DMS53 (cell line): Measurements from ENCODE around the gene ASB4.
A peak's percentile ranks its signal among the peaks of the same experiment; 100 is the strongest.
"Not testable (repeated sequence)": the region's sequence is repeated elsewhere in the genome, so short reads cannot be mapped to it uniquely, and the experiment has no call there.

Experiments
- DNase-seq: peaks from one replicate; lab custom pipeline; 2025; lab: John Stamatoyannopoulos, UW

ASB4 gene

DNA sequence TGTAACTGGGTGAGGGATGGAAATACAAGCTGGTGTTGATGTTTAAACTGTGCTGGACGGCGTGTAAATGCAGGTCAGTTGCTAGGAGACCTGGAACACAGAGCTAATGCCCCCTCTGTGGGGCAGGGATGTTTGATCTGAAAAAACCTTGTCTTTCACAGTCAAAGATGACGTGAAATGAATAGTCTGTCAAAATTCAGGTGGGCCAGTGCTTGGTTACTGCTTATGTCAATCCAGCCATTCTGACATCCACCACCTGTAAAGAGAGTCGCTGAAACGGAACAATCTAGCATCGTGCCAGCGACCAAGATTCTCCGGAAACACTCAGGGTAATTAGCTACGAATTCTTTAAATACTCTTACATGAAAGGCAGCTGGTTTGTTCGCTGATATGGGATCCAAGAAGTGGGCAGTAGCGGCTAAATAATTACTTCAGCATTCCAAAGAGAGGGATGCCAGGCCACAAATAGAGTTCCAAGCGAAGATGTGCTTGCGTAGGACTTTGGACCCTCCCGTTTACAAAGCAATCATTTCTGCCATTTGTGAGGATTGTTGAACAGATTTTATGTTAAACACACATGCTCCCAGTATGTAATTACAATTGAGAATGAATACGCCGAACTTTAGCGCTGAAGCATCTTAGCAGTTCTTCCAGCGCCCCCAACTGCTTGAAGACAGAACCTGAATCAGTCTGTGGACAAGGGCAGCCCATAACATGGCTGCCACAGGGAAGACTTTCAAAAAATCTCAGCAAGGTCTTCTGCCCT, 7.3 kb upstream of the ASB4 start:
- peak; percentile 78 for DNase-seq

DNA sequence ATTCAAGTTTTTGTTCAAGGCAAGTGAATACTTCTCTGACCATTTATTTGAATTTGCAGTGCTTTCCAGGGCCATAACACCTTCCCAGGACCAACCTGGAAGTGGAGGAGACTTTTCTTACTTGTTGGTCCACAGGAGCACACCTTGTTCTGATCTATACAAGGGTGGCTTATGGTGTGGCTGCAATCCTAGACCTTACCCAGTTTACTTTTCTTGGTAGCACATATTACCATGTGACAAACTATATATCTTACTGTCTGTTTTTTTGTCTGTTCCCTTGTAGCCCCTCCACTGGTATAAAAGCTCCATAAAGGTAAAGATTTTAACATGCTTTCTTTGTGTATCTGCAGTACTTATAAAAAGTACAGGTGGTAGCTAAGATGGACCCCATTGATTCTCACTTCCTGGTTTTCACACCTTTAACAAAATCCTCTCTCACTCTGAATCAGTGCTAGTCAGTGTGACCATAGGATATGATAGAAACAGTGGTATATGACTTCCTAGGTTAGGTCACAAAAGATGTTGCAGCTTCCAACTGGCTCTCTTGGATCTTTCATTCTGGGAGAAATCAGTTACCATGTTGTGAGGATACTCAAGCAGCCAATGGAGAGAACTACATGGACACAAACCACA, 5.6 kb upstream of the ASB4 start:
- no peak for DNase-seq

DNA sequence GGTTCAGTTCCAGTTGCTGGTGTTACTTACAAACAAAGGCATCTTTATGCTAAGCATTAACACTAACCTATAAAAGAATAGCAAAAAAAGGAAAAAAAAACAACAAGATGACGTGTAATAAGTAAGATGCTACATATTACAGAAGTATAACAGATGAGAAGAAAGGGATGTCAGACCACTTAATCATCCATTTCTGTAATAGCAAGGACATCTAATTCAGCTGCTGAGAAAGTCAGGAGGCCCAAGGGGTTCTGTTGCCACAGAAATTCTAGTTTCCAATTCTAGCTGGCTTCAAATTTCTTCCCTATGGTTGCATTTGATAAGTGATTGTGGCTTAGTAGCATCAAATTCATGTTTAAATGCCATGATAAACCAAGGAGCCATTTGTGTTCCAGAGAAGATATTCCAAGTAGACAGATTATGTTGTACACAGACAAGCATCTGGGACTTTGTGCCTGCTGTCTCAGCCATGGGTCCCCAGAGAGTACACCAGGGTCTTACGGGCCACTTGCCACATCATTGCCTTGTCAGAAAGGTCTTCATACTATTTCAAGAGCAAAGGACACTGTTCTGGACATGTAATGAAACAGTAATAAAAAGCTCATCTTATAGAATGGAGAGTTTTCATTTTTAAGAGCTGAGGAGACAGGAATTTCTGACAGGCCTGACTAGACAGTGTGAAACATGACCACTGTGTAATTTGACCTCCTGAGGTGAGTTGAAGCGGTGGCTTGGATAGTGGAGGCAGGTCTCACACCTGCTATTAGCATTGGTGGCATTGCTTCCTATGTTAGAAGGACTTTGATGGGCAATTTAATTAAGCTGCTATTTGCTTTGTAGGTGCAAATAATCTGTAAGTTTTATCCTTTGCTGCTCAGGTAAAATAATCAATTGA, 4.2 kb upstream of the ASB4 start:
- DNase-seq, result peak; percentile 12

DNA sequence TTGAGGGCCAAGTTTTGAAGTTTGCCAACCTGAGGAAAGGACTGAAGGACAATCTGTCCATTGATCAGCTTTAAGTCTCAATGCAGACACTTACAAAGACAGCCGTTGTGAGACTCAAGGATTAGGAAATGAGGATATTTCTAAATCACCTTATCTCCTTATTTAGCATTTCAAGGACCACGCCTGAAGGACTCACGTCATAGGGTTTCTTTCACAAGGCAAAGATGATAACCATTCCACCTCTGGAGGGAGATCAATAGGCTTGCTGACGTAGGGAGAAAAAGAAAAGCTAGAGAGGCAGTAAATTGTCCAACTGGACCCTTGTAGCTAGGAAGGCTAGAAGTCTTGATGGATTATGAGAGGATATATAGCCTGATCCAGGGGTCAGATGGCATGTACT, 3.3 kb upstream of the ASB4 start:
- DNase-seq, result no peak

DNA sequence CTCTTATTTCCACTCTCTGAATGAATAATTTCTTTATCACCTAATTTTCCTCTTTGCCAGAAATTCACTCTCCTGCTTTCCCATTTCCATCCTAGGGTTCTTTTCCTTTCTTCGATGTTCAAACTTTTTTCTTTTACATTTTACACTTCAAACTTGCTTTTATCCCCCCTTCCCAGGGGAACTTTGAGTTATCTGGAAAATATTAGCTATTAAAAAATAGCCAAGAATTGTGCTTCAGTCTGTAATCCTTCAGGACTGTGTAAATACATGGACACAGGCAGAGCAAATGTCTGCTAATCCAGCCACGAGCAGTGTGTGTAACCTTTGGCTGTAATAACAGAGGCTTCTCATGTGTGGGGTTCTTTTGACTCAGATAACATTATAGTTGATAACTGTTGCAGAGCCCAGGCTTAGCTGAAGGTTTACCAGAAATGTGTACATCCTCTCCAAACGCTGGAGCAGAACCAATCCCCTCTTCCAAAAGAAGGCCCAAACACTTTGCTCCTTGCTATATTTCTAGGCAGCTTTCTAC, 4.6 kb downstream of the ASB4 start:
- DNase-seq, result no peak

DNA sequence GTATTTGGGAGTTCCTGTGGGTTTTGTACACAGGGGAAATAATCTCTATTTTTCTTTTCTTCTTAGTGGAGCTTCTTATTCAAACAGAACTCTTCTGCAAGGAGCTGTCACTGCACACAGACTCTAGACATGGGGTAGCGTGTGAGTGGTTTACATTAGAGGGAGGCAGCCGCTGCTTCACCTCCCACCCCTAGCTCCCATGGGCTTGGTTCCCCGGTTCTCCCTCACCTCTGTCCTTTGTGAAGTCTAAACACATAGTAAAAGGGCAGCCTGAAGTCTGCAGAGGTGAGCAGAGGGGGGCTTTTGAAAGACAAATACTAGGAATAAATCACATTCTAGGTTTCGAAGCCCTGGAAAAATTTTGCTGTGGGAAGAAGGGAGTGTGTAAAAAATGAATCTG, 5.5 kb downstream of the ASB4 start:
- no peak for DNase-seq

DNA sequence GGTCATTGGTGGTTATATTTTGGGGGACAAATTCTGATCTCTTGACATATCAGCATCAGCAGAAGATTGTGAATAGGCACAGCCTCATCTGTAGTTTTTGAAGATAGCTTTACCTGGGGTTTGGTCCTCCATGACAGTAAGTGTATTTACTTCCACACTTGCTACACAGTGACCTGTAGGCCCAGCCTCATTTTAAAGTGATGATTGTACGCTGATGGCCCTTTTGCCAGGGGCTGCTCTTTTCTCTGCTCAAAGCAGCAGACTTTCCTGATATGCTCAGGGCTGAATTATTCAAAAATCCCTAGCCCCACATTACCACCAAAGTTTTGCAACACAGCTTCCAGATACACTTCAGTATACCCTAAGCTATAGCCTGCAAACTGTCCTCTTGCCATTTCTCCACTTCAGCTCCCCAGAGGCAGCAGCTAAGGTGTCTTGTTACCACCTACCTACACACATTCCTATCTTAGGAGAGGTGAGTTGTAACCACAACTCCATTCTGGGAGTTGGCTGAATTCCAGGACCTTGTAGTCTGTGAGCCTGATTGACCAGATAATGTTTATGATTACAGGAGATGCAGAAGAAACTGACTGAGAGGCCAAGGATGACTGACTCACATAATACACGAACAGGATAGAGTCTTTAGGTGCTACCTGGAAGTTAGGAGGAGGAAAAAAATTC, 6.0 kb downstream of the ASB4 start:
- peak; percentile 73 for DNase-seq

DNA sequence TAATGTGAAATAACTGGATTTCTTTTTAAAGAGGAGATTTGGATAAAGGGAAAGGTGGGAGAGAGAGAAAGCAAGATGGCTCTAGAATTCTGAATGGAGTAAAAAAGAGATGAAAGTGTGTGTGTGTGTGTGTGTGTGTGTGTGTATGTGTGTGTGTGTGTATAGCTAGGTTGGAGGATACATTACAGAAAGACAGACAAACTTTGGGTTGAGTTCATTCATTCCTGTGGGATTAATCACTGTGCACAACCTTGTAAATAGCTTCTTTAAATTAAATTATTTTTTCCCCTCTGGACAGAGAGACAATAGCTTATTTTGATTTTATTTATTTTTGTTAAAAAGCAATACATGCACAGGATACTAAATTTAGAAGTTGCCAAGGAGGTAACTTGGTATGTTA, 7.5 kb downstream of the ASB4 start:
- no peak for DNase-seq

DNA sequence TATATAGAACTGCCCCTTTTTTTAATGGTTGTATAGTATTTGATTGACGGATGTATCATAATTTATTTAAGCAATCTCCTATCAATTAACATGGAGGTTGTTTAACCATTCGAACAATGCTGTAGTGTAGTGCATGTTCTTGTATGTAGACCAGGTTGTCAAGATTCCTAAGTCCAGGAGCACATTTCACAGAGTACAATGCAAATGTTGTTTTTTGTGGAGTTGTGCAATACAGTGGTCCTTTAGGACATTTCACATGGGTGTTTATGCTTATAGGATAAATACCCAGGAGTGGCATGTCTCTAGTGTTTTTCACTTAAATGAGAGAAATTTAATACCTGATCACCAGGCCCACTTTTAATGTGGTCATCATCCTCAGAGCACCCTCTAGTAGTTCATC, 8.1 kb downstream of the ASB4 start:
- no peak for DNase-seq

DNA sequence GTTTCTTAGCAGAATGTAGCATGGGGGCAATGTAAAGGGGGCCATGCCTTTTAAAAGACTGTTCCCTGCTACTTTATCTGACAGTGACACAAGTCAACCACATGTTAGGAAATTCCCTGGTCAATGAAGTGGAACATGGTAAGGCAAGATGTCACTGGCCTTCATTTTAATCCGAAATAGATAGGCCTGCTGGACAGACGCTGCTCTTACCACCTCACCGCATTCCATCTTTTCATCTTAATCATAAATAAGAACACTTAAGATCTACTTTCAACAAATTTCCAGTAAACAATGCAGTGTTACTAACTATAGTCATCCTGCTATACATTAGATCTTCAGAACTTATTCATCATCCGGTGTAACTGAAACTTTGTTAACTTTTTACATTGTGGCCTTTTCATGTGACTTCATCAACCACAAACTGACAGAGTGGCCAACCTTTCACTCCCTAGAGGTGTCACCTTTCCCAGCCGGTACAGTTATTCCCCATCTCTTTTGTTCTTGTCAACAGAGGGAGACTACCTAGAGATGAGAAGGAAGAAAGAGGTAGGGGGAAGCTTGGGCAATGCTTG, 15.6 kb downstream of the ASB4 start:
- DNase-seq, result no peak

DNA sequence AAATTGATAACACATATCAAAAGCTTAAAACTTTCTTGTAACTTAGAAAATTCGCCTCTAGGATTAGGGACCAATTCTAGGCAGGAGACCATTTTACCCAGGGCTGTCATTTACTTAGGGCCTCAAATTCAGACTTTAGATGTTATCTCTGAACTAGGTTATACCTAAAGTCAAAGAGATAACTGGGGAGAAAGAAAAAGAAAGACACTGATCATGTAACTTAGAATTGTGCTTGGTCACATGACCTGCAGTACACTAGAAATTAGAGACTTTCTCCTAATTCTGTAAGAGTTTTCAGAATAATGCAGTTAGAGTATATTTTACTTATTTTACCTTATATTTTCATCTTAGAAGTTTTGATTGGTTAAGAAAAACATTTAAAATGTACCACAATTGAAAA, 16.7 kb downstream of the ASB4 start:
- DNase-seq, result no peak

DNA sequence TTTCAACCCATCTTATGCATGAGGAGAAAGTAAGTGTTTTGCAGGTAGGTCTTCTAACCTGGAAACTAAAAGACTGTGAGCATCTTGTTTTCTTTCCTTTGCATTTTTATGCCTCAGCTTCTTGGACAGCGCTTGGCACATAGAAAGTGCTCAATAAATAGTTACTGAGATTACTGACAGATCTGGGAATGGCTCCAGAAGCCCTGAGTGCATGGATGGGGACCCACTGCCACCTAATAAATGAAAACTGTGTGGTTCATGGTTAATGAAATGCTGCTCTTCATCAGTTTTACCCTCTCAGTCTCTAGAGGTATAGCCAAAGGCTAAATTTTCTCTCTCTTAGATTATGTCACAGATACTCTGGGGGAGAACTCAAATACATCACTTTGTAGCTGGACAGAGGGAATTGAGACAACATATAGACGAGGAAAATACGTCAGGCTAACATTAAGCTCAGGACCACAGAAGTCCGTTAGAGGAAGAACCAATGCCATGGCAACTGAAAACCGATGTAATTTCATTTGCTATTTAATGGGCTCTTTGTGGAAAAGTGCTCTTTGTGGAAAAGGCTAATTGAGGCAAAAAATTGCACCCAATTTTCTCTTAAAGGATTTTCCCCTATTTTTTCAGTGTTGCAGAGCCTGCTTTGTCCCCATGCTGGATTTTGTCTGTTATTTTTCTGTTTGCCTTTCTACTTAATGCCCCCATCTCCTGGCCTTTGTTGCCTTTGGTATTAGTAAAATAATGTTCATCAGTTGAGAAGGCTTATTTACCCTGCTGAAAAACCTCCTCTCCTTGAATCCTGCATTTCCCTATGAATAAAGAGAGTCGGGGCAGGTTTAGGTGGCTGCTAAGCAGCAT, 17.8 kb downstream of the ASB4 start:
- no peak for DNase-seq

DNA sequence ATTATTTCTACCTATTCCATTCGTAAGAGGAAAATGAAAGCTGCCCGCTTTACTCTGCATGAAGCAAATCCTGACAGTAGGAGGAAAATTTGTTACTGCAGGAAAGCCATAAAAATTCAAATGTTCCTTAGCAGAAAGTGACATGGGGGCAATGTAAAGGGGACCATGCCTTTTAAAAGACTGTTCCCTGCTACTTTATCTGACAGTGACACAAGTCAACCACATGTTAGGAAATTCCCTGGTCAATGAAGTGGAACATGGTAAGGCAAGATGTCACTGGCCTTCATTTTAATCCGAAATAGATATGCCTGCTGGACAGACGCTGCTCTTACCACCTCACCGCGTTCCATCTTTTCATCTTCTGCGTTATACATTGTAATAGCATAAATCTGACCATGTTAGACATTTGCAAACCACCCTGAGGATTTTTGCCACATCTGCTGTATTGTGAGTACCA, 18.4 kb downstream of the ASB4 start:
- not testable (repeated sequence) for DNase-seq

DNA sequence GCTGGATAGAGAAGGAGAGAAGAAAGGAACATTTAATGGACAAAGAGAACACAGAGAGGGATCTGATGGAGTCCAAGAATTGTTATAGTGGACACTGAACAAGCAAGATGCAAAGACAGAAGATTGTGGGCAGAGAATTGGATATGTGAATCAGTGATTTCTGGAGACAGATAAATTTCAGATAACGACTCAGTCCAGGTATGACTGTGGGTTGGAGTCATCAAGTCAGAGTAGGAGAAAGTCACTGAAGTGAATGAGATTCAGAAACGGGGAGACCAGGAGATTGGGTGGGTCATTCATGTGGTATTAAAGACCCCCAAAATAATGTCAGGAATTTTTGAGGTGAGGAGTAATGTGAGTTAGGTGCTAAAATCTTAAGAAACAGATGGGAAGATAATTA, 23.0 kb downstream of the ASB4 start:
- DNase-seq, result no peak

DNA sequence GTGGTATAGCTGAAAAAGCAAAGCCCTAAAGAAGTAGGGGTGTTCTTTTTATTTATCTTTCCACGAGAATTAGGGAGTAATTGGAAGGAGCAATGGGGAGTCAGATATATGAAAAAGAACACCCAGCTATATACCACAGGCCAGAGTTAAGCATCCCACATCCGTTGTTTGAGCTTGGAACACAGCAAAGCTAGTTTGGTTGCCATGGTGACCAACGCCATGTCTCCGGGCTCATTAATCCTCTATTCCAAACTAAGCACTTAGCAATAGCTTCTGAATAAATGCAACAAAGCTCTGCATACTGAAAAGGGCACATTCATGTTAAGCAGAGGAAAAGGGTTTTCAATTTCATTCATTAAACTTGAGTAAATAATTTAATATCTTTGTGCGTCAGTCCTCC, 23.5 kb downstream of the ASB4 start:
- peak; percentile 93 for DNase-seq

DNA sequence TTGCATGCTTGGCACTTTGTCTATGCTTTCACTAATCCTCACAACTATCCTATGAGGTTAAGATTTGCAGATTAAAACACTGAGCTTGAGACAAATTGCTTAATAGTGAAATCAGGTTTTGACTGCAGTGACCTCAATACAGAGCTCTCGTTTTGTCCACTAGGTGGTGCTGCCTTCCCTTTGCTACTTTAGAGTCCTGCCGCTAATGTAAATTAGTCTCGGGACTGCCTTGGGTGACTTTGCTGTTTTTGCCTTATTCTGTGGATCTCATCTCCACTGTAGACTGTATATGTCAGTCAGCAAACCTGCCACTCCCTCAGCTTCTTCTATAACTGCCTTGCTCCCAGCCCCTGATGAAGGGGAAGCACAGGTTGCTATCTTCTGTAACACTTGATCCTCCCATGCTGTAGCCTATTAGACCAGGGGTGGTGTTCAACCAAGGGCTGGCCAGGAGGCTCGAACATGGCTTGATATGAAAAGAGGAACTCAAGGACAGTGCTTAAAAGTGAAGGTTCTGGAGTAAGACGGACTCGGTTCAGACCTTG, 26.0 kb downstream of the ASB4 start:
- DNase-seq, result peak; percentile 93

DNA sequence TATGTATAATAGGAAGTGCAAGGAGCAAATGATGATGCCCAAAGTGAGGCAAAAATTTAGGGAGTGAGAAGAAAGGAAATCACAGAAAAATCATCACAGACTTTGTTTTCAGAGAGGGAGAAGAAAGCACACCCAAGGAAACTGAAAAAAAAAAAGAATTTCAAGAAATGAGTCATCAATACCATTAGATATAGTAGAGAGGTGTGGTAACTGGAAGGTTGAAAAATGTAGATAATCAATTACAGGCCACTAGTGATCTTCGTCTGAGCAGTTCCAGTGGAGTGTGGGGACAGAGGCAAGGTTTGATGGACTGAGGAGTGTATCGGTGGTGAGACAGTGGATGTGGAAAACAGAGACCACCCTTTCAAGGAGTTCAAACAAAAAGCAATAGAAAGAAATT, 31.7 kb downstream of the ASB4 start:
- DNase-seq, result no peak

DNA sequence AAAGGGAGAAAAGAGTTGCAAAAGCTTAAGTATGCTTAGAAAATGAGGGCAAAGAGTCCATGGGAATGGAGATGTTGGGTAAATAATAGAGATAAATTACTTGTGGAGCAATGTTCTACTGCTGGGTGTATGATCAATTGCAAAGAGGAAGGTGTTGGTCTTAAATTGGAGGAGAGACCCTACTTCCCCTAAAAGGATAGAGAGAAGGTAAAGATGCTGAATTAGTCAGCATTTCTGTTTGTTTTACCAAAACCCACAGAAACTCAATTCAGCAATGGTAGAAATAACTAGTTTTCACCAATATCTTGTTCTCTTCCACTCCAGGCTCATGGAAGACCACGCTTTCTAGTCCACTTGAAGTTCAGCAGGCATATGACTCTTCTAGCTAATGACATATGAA, 32.1 kb downstream of the ASB4 start:
- no peak for DNase-seq

DNA sequence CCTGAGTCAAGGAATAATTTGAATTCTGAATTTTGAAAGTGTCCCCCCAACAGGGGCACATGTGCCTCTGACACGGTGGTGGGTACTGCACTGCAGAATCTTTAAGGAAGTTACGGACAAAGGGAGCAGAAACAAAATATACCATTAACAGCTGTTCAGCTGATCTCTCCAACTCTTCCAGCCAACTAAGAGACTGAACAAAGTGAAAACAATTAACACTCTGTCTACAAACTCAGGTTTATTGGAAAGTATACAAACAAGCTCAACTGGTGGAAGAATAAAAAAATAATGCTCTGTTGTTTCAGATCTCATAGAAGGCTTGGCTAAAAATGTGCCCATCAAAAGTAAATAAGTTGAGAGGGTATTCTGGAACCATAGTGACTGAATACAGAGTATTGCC, 34.4 kb downstream of the ASB4 start:
- DNase-seq, result no peak

DNA sequence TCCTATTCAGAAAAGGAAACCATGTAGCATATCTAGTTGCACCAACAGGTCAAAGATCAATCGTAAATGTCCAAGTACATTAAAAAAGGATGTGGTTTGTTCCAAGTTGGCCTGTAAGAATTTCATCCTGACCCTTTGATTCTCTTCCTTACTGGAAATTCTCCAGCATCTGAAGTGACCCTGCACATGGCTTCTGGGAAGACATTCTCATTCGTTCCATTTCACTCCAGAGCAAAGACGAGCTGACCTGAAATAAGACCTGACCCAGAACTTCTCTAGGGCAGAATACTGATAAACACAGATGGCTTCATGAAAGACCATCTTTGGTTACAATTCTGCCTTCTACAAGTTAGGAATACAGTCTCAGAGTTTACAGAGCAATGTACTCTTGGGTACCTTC, 39.8 kb downstream of the ASB4 start:
- DNase-seq, result no peak
